HEK293T (cell line): Measurements from ENCODE around the gene G6PC3.

Source experiments
- CTCF ChIA-PET: fragments of 350-600 bp; formaldehyde crosslinking; extraction: SDS; loops from one replicate; lab custom pipeline; 2021; ENCODE audit warnings: antibody characterized with exemption, inconsistent platforms; lab: Yijun Ruan, JAX
- POLR2A ChIA-PET: fragments of 350-600 bp; formaldehyde crosslinking; extraction: SDS; loops from one replicate; lab custom pipeline; 2020; ENCODE audit warnings: antibody characterized with exemption, inconsistent platforms; lab: Yijun Ruan, JAX
- DNase-seq: peaks from one replicate; pipeline ENCODE4 v3.0.0; 2012; ENCODE audit warnings: mixed read lengths; ENCODE audit errors: extremely low spot score
- ARNT ChIP-seq: fragments of 450-650 bp; IDR thresholded peaks from 2 replicates; pipeline ENCODE4 v1.6.1; 2017; ENCODE audit warnings: mild to moderate bottlenecking
- BHLHE40 ChIP-seq: fragments of 450-650 bp; IDR thresholded peaks from 2 replicates; pipeline ENCODE4 v1.6.1; 2016; ENCODE audit warnings: mild to moderate bottlenecking, moderate library complexity, borderline replicate concordance
- CTBP1 ChIP-seq: fragments of 450-650 bp; IDR thresholded peaks from 2 replicates; pipeline ENCODE4 v1.6.1; 2016; ENCODE audit warnings: borderline replicate concordance
- ELF4 ChIP-seq: fragments of 450-650 bp; IDR thresholded peaks from 2 replicates; pipeline ENCODE4 v1.6.1; 2017; ENCODE audit warnings: antibody characterized with exemption
- FOXA1 ChIP-seq: fragments of 450-650 bp; IDR thresholded peaks from 2 replicates; pipeline ENCODE4 v1.6.1; 2016; ENCODE audit warnings: mild to moderate bottlenecking
- FOXK2 ChIP-seq: fragments of 450-650 bp; IDR thresholded peaks from 2 replicates; pipeline ENCODE4 v1.6.1; 2016; ENCODE audit warnings: mild to moderate bottlenecking
- FOXM1 ChIP-seq: fragments of 450-650 bp; IDR thresholded peaks from 2 replicates; pipeline ENCODE4 v1.6.1; 2017; ENCODE audit warnings: mild to moderate bottlenecking, borderline replicate concordance
- HDGF ChIP-seq: fragments of 450-650 bp; IDR thresholded peaks from 2 replicates; pipeline ENCODE4 v1.6.1; 2017; ENCODE audit warnings: antibody characterized with exemption, borderline replicate concordance
- L3MBTL2 ChIP-seq: fragments of 450-650 bp; conservative IDR thresholded peaks from 2 replicates; pipeline ENCODE4 v1.6.1; 2016; ENCODE audit warnings: mild to moderate bottlenecking
- LEF1 ChIP-seq: fragments of 450-650 bp; IDR thresholded peaks from 2 replicates; pipeline ENCODE4 v1.6.1; 2017; ENCODE audit warnings: mild to moderate bottlenecking, borderline replicate concordance
- NFRKB ChIP-seq: fragments of 450-650 bp; IDR thresholded peaks from 2 replicates; pipeline ENCODE4 v1.6.1; 2016; ENCODE audit warnings: mild to moderate bottlenecking, moderate library complexity
- PKNOX1 ChIP-seq: fragments of 450-650 bp; IDR thresholded peaks from 2 replicates; pipeline ENCODE4 v1.6.1; 2016
- SP1 ChIP-seq: fragments of 450-650 bp; IDR thresholded peaks from 2 replicates; pipeline ENCODE4 v1.6.1; 2017
- SUZ12 ChIP-seq: fragments of 450-650 bp; IDR thresholded peaks from 2 replicates; pipeline ENCODE4 v1.6.1; 2016; ENCODE audit warnings: mild to moderate bottlenecking
- TARDBP ChIP-seq: fragments of 450-650 bp; IDR thresholded peaks from 2 replicates; pipeline ENCODE4 v1.6.1; 2016
- ZNF384 ChIP-seq: fragments of 450-650 bp; IDR thresholded peaks from 2 replicates; pipeline ENCODE4 v1.6.1; 2016

G6PC3 gene

GRCh38 chr17:44086364-44087311 lies 16.1 kb downstream of the G6PC3 start:
- ChIA-PET POLR2A (interaction anchor here (0.8 to 2.3 kb wide), 5 partner anchors 15 to 51 kb away, joined by 3 to 10 read pairs (median 4); partner anchors contain the start of genes G6PC3 and LSM12), CTCF (interaction anchor here (0.6 to 1.9 kb wide), 2 partner anchors 29 to 108 kb away, joined by 3 to 6 read pairs; no protein-coding TSS in a partner anchor)
- TF ChIP-seq L3MBTL2 = no peak
- no peak for TF ChIP-seq ELF4
- TF ChIP-seq LEF1 = no peak
- TF ChIP-seq ARNT = no peak
- no peak for TF ChIP-seq TARDBP
- TF ChIP-seq BHLHE40 = no peak
- TF ChIP-seq HDGF = no peak
- no peak for TF ChIP-seq PKNOX1
- TF ChIP-seq FOXK2 = no peak
- TF ChIP-seq ZNF384 = no peak
- TF ChIP-seq FOXA1 = no peak
- TF ChIP-seq SUZ12 = no peak
- TF ChIP-seq NFRKB = no peak
- TF ChIP-seq SP1 = no peak
- TF ChIP-seq CTBP1 = no peak
- TF ChIP-seq FOXM1 = no peak
- peak; percentile 37 for DNase-seq

GRCh38 chr17:44087319-44087718 lies 16.8 kb downstream of the G6PC3 start:
- DNase-seq = no peak
- TF ChIP-seq TARDBP (no peak), SUZ12 (no peak), ZNF384 (no peak), BHLHE40 (no peak), NFRKB (no peak), HDGF (no peak), SP1 (no peak), FOXK2 (no peak), ARNT (no peak)
- ChIA-PET CTCF (interaction anchor here (0.6 to 1.9 kb wide), 3 partner anchors 29 to 108 kb away, joined by 3 to 6 read pairs (median 5); no protein-coding TSS in a partner anchor), POLR2A (interaction anchor here (0.8 to 2.3 kb wide), 5 partner anchors 15 to 51 kb away, joined by 3 to 10 read pairs (median 4); partner anchors contain the start of genes G6PC3 and LSM12)

DNA sequence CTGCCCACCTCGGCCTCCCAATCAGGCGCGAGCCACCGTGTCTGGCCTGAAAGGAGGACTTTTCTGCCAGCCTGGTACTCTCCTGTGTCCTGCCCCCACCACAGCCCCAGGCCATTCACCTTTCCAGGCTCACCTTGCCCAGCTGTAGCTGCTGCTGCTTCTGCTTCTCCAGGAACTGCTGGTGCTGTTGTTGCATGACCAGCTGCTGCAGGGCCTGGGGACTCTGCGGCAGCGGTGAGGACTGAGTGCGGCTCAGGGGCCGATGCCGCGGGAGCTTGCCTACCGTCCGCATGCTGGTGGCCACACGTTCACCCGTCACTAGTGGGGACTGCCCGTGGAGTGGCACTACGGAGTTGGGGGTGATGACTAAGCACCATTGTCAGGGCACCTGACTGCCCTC lies 17.7 kb downstream of the G6PC3 start:
- POLR2A ChIA-PET = interaction anchor here (1.2 to 2.3 kb wide), 3 partner anchors 17 to 34 kb away, joined by 3 to 10 read pairs (median 6); partner anchors contain the start of gene LSM12
- no peak for DNase-seq
- CTCF ChIA-PET = interaction anchor here (1.6 kb wide), 1 partner anchor 45 kb away, joined by 5 read pairs; no protein-coding TSS in a partner anchor
- TF ChIP-seq CTBP1 (no peak), HDGF (no peak), L3MBTL2 (no peak), SUZ12 (no peak), FOXA1 (no peak), LEF1 (no peak), ELF4 (no peak), SP1 (no peak), ZNF384 (no peak), NFRKB (no peak), FOXM1 (no peak)

DNA sequence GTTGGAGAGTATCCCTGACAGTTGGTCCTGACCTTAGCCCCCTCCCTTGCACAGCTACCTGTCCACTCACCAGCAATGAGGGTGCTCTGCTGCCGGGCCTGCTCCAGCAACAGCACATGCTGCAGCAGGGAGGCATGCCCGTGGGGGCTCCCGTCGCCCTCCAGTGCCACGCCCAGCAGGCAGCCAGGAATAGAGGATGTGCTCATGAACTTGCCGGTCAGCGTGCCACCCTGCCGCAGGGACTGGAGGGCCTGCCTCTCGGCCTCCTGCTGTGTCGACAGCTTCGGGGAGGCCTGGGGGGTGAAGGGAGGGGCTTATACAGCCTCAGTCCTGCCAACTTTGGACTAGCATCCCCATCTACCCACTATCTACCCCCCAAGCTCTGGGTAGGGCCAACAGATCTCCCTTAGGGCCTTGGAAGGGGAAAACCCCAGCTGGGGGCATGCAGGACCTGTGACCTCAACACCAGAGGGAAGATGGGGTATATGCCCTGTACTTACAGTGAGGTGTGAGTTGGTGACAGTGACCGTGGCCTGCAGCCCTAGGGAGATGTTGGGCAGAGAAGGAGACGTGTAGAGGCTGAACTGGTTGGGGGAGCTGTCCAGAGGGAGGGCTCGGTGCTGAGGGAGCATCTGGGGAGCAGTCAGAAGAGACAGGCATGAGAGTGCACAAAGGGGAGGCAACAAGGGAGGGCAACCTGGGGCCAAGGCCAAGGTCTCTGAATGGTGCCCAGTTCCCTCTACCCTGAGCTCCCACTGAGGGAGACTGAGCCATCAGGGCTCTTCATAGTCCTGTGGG lies 20.9 kb downstream of the G6PC3 start:
- no peak for DNase-seq
- CTCF ChIA-PET = no interaction called here
- POLR2A ChIA-PET = no interaction called here
- no peak for TF ChIP-seq LEF1
- no peak for TF ChIP-seq SP1
- no peak for TF ChIP-seq FOXK2
- TF ChIP-seq BHLHE40 = no peak
- TF ChIP-seq ARNT = no peak
- no peak for TF ChIP-seq L3MBTL2
- no peak for TF ChIP-seq CTBP1
- TF ChIP-seq NFRKB = no peak
- no peak for TF ChIP-seq SUZ12
- TF ChIP-seq HDGF = no peak
- TF ChIP-seq FOXA1 = no peak

GRCh38 chr17:44092051-44092450 lies 21.5 kb downstream of the G6PC3 start:
- POLR2A ChIA-PET = no interaction called here

More at GRCh38 chr17:44092051-44092450, 21.5 kb downstream of the G6PC3 start:
- CTCF ChIA-PET = no interaction called here
- TF ChIP-seq SUZ12 (no peak), NFRKB (no peak), HDGF (no peak), ZNF384 (no peak), ARNT (no peak), BHLHE40 (no peak), FOXA1 (no peak), ELF4 (no peak), SP1 (no peak), CTBP1 (no peak), TARDBP (no peak), PKNOX1 (no peak), L3MBTL2 (no peak), FOXK2 (no peak), FOXM1 (no peak), LEF1 (no peak)
- DNase-seq = no peak
